ENCODE data around the gene GAB4.
"Not testable (repeated sequence)": the region's sequence is repeated elsewhere in the genome, so short reads cannot be mapped to it uniquely, and the experiment has no call there.

The GAB4 gene

GRCh38 chr22:16956290-16956689, 51.7 kb downstream of the GAB4 start:
- no peak for DNase-seq

- DNase-seq, result no peak
Measured at GRCh38 chr22:16955678-16956210, 52.3 kb downstream of the GAB4 start.

GRCh38 chr22:16955081-16955480, 52.9 kb downstream of the GAB4 start:
- DNase-seq, result no peak

- no peak for DNase-seq
Measured at GRCh38 chr22:16954060-16954403, 54.0 kb downstream of the GAB4 start.

GRCh38 chr22:16953206-16954059, 54.6 kb downstream of the GAB4 start:
- no peak for DNase-seq

GRCh38 chr22:16949561-16949960, 58.5 kb downstream of the GAB4 start:
- no peak for DNase-seq

- no peak for DNase-seq
Measured at GRCh38 chr22:16937811-16938210, 70.2 kb downstream of the GAB4 start.

GRCh38 chr22:16937209-16937608, 70.8 kb downstream of the GAB4 start:
- DNase-seq, result not testable (repeated sequence)

- no peak for DNase-seq
Measured at GRCh38 chr22:16936625-16937024, 71.4 kb downstream of the GAB4 start.

- DNase-seq, result no peak
Measured at GRCh38 chr22:16935209-16935608, 72.8 kb downstream of the GAB4 start.

GRCh38 chr22:16933291-16934282, 74.4 kb downstream of the GAB4 start:
- no peak for DNase-seq

GRCh38 chr22:16932577-16932976, 75.4 kb downstream of the GAB4 start:
- no peak for DNase-seq

GRCh38 chr22:16925407-16925966, 82.5 kb downstream of the GAB4 start:
- DNase-seq, result no peak

GRCh38 chr22:16922706-16923105, 85.3 kb downstream of the GAB4 start:
- no peak for DNase-seq

GRCh38 chr22:16922076-16922475, 85.9 kb downstream of the GAB4 start:
- no peak for DNase-seq

GRCh38 chr22:16917144-16918003, 90.6 kb downstream of the GAB4 start:
- DNase-seq, result peak; percentile 20

GRCh38 chr22:16915701-16916100, 92.3 kb downstream of the GAB4 start:
- no peak for DNase-seq

- not testable (repeated sequence) for DNase-seq
Measured at GRCh38 chr22:16914911-16915310, 93.1 kb downstream of the GAB4 start.

- DNase-seq, result no peak
Measured at GRCh38 chr22:16914006-16914405, 94.0 kb downstream of the GAB4 start.

- no peak for DNase-seq
Measured at GRCh38 chr22:16912281-16912680, 95.7 kb downstream of the GAB4 start.

Data from central memory CD4-positive, alpha-beta T cell (primary cell).